Activated CD8-positive, alpha-beta T cell treated with anti-CD3 and anti-CD28 coated beads, Interleukin-2, amount 10 ng/mL, durations not matched to agents 7 days and 5 days (primary cell): ENCODE data around the gene SH3RF3. TPM values are rescaled to one million over a fixed set of nuclear protein-coding genes. Genes with fewer than 3 reads are reported as not detected.
"Not testable (repeated sequence)": the region's sequence is repeated elsewhere in the genome, so short reads cannot be mapped to it uniquely, and the experiment has no call there.

Experiments used
- ATAC-seq: fragments of 150-1000 bp; cut with Tn5 transposase; one replicate; pipeline ENCODE4 v1.10.0; 2021; ENCODE audit warnings: moderate library complexity
- CTCF ChIA-PET: fragments of 350-600 bp; sonication (Branson Sonifier 250); formaldehyde crosslinking; loops from one replicate; lab custom pipeline; 2021; ENCODE audit warnings: antibody characterized with exemption; lab: Charles Lee
- POLR2A ChIA-PET: fragments of 350-600 bp; sonication (Branson Sonifier 250); formaldehyde crosslinking; loops from one replicate; lab custom pipeline; 2021; ENCODE audit warnings: antibody characterized with exemption; lab: Charles Lee
- DNase-seq: peaks from one replicate; pipeline ENCODE4 v3.0.0-alpha.2; 2020
- H3K27ac Mint-ChIP-seq: one replicate; pipeline ENCODE4 v1.8.0; 2021; ENCODE audit warnings: mild to moderate bottlenecking, mixed read lengths
- H3K27me3 Mint-ChIP-seq: one replicate; pipeline ENCODE4 v1.8.0; 2021; ENCODE audit warnings: low read depth, mixed read lengths
- H3K36me3 Mint-ChIP-seq: one replicate; pipeline ENCODE4 v1.8.0; 2021; ENCODE audit warnings: low read depth, mixed read lengths
- H3K4me1 Mint-ChIP-seq: one replicate; pipeline ENCODE4 v1.8.0; 2021; ENCODE audit warnings: low read depth, mixed read lengths
- H3K4me3 Mint-ChIP-seq: one replicate; pipeline ENCODE4 v1.8.0; 2021; ENCODE audit warnings: mild to moderate bottlenecking, mixed read lengths
- H3K9me3 Mint-ChIP-seq: one replicate; pipeline ENCODE4 v1.8.0; 2022; ENCODE audit warnings: mixed read lengths; ENCODE audit not compliant: insufficient read depth
- total RNA-seq, 2 experiments: library from RNA; stranded (reverse); gene quantifications; one replicate each; pipeline ENCODE4 v1.2.3, GENCODE V29; 2021

Gene SH3RF3
- total RNA-seq, 2 experiments from 2014 or later: 0.10 TPM; not detected in 1

DNA sequence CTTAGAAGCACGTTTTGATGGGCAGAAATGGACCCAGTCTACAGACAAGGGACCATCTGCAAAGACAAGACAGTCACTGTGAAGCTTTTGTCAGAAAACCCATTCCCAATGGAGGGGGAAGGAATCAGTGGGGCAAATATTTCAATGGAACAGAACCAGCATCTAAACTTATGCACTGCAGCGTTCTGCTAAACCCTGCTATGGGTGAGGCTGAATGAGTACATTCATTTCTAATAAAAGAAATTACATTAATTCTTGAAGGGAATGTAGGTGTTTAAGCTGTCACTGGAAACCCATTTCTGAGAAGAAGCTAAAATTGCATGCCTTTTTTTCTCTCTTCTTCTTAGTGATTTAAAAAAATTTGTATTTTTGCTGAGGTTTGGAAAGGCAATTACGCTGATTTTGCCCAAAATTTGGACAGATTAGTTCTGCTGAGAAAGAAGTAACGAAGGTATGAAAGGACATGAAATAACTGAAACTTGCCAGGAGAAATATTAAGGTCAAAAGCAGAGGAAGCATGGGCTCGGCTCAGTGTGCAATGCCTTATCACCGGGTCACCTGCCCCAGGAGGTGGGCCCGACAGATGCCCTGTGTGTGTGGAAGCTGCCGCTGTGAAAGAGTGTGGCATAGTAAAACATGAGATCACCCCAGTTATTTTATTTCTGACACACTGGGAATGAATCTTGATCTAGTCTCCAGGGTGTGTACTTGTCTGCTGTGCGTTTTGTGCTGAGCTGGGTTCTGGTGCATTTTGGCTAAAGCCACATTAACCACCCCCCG, 24.2 kb downstream of the SH3RF3 start:
- Mint-ChIP-seq H3K4me3 (no peak overlapping the region), H3K27me3 (peaks cover 4% of the 10 kb centered on the region), H3K27ac (no peak overlapping the region), H3K9me3 (no peaks in the 10 kb centered on the region), H3K4me1 (peaks cover 10% of the 10 kb centered on the region), H3K36me3 (no peaks in the 10 kb centered on the region)
- POLR2A ChIA-PET: no interaction called here
- ATAC-seq (no peak), DNase-seq (no peak)
- CTCF ChIA-PET: no interaction called here

DNA sequence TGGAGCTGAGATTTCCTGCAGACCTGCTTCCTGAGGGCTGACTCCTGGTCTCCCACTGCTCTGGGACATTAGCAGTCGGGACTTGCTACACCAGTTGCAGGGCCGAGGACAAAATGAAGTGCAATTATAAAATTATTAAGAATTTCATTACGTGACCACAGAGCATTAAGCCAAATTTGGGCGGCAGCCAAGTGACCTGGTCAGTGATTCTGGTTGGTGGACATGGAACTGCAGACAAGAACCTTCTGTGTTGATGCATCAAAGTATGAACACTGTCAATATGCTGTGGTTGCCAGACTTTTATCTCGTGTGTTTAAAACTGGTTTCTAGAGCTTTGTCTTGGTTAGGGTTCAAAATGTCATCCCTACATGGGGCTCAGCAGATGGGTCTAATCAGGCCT, 24.8 kb downstream of the SH3RF3 start:
- Mint-ChIP-seq H3K36me3 (no peaks in the 10 kb centered on the region), H3K9me3 (no peaks in the 10 kb centered on the region), H3K4me1 (peaks cover 10% of the 10 kb centered on the region), H3K27ac (no peak overlapping the region), H3K4me3 (no peak overlapping the region), H3K27me3 (peaks cover 4% of the 10 kb centered on the region)
- DNase-seq (no peak), ATAC-seq (no peak)
- CTCF ChIA-PET: no interaction called here
- POLR2A ChIA-PET: no interaction called here

DNA sequence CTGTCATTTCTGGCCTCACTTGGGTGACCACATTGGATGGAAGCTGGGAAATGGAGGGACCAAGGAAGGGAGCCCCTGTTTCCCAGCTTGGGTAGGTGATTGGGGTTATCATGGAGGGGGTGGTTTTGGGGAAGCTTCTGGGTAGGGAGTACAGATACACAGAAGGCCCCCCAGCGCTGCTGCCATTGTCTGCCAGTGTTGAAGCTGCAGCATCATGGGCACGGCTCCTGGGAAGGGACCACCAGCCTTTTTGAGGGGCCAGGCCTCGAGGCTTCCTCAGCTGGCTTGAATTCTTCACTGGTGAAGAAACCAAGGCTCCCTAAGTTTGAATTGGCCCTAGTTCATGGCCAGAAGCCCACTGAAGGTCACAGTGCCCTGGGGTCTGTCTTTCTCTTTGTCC, 25.2 kb downstream of the SH3RF3 start:
- Mint-ChIP-seq H3K4me1 (peaks cover 10% of the 10 kb centered on the region), H3K9me3 (no peaks in the 10 kb centered on the region), H3K27ac (no peak overlapping the region), H3K4me3 (no peak overlapping the region), H3K27me3 (peaks cover 4% of the 10 kb centered on the region), H3K36me3 (no peaks in the 10 kb centered on the region)
- ATAC-seq: no peak
- ChIA-PET CTCF (no interaction called here), POLR2A (no interaction called here)
- no peak for DNase-seq

DNA sequence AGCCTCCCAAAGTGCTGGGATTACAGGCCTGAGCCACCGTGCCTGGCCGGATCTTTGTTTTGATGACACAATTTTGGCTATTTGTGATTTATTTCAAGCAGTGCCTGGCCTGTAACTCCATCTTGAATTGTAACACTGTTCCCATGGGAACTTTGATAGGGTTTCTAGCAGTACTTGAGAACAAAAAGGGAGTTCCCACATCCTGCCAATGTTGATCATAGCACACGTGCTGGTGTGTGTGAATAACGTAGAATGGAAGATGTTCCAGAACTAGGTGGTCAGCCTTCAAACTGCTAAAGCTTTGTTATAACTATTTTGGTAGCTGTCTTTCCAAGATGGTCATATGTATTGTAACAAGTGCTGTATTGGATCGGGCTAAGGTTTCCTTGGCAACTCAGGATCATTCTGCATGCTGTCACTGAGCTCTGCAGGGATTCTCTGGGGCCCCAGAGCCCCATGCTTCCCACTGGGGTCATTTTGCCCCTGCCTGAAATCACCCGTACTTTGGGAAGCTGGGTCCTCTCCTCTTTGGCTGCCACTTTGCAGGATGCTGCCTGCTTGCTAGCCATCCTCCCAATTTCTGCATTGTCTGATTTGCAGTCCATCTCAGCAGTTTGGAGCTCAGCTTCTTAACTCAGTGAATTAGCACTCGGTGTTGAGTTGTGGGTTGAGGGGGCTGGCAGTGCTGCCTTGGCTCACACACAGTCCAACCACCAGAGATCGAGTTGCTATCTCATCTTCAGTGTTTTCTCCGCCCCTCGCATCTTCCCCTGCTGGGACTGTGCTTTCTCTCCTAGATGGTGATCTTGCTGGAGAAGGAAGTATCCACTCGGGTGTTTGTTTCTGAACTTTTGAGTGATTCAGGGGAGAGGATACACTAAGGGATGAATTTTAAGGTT, 26.8 kb downstream of the SH3RF3 start:
- Mint-ChIP-seq H3K4me3 (no peak overlapping the region), H3K27ac (no peak overlapping the region), H3K4me1 (no peaks in the 10 kb centered on the region), H3K36me3 (no peaks in the 10 kb centered on the region), H3K9me3 (no peaks in the 10 kb centered on the region), H3K27me3 (no peaks in the 10 kb centered on the region)
- ChIA-PET CTCF (interaction anchor here (0.6 to 0.8 kb wide), 2 partner anchors 14 to 224 kb away, joined by 3 read pairs; no protein-coding TSS in a partner anchor), POLR2A (no interaction called here)
- no peak for DNase-seq
- ATAC-seq: no peak

DNA sequence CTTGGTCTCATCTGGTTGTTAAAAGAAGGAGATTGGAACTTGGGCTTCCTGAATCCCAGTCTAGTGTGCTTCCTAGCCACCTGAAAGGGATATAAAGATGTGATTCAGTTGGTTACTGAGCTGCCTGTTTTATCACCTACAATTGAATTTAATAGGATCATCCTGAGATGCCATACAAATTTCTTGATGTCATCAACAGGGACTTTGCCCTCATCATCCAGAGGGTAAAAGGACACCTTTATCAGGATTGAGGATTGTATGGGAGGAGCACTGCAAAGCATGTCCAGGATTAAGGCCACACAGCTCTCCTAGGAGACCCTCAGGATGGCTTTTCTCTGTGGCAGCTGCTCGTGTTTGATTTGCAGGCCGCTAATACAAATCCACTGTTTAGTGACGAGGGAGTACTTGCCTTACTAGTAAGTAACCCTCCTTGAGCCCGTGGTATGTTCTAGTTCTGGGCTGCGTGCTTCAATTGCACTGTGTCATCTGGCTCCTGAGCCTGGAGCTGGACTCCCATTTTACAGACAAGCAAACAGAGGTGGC, 28.6 kb downstream of the SH3RF3 start:
- DNase-seq (no peak), ATAC-seq (no peak)
- Mint-ChIP-seq H3K4me3 (no peak overlapping the region), H3K27ac (no peak overlapping the region), H3K36me3 (no peaks in the 10 kb centered on the region), H3K4me1 (no peaks in the 10 kb centered on the region), H3K9me3 (no peaks in the 10 kb centered on the region), H3K27me3 (no peaks in the 10 kb centered on the region)
- ChIA-PET CTCF (no interaction called here), POLR2A (no interaction called here)

DNA sequence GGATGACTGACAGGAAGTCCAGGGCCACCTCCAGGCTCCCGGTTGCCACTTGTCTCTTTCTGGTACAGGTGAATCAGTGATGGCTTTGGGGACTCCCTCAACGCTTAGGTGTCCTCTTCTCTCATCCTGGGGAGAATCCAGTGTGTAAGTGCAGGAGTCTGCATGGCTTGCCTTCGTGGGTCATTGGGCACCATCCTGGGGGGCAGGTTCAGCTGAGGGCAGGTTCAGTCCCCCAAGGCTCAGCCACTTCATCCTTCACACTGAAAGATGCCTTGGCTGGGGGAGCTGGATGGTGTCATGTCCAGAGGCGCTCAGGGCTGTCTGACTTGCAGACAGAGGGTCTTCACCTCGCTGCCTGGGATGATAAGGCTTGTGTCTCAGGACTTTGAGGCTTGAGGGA, 29.2 kb downstream of the SH3RF3 start:
- Mint-ChIP-seq H3K36me3 (no peaks in the 10 kb centered on the region), H3K27me3 (no peaks in the 10 kb centered on the region), H3K4me3 (no peak overlapping the region), H3K27ac (no peak overlapping the region), H3K9me3 (no peaks in the 10 kb centered on the region), H3K4me1 (no peaks in the 10 kb centered on the region)
- ChIA-PET CTCF (no interaction called here), POLR2A (no interaction called here)
- DNase-seq (no peak), ATAC-seq (no peak)

DNA sequence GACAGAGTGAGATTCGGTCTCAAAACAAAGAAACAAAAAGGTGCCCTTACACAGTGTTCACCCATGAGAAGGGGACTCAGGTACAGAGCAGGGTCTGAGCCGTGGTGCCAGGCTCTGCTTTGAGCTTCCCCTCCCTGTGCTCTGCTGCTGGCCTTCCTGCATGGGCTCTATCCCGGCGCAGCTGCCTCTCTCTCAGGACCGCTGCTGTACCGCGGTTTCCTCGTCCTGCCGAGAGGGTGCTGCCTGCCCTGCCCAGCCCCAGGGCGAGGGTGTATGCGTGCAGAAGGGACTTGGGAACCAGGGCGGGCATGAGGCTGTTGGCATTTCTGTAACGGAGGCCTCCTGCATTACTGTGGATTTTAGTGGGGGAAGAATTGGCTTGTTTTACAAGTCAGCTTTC, 30.1 kb downstream of the SH3RF3 start:
- no peaks in the 10 kb centered on the region for H3K9me3 Mint-ChIP-seq
- no peaks in the 10 kb centered on the region for H3K27me3 Mint-ChIP-seq
- peaks cover 2% of the 10 kb centered on the region for H3K4me1 Mint-ChIP-seq
- ChIA-PET POLR2A (no interaction called here), CTCF (no interaction called here)
- H3K4me3 Mint-ChIP-seq: no peak overlapping the region
- ATAC-seq: no peak
- DNase-seq: no peak
- no peaks in the 10 kb centered on the region for H3K36me3 Mint-ChIP-seq
- H3K27ac Mint-ChIP-seq: no peak overlapping the region

DNA sequence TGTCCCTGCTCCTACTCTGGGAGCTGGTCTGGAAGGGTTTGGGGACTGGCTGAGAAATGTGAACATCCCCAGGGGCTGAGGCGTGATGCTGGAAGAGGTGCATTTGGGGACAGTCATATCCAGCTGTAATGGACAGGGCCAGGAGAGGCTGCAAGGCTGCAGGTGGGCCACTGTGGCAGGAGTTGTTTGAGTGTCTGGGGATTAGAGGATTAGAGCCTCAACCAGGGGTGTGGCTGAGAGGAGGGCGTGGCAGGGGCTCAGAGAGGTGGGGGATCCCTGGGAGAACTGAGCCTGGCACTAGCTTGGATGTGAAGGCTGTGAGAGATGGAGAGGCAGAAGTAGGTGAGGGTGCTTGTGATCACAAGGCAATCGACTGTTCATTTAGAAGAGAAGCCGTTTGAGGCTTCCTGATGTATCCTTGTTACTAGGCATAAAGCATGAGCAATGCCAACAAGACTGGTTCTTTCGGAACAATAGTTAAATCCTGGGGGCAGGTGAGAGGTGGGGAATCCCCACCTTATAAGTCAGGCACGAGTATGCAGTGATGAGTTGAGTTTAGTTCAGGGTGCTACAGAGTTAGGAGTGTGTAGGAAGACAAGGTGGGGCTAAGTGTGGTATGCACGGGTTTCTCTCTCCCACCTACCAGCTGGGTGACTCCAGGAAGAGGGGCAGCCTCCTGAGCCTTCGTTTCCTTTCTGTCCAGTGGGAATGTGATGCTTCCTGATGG, 31.9 kb downstream of the SH3RF3 start:
- H3K4me1 Mint-ChIP-seq: peaks cover 4% of the 10 kb centered on the region
- POLR2A ChIA-PET: no interaction called here
- ATAC-seq (no peak), DNase-seq (no peak)
- H3K4me3 Mint-ChIP-seq: no peak overlapping the region
- H3K36me3 Mint-ChIP-seq: no peaks in the 10 kb centered on the region
- CTCF ChIA-PET: no interaction called here
- no peaks in the 10 kb centered on the region for H3K27me3 Mint-ChIP-seq
- H3K9me3 Mint-ChIP-seq: no peaks in the 10 kb centered on the region
- no peak overlapping the region for H3K27ac Mint-ChIP-seq

DNA sequence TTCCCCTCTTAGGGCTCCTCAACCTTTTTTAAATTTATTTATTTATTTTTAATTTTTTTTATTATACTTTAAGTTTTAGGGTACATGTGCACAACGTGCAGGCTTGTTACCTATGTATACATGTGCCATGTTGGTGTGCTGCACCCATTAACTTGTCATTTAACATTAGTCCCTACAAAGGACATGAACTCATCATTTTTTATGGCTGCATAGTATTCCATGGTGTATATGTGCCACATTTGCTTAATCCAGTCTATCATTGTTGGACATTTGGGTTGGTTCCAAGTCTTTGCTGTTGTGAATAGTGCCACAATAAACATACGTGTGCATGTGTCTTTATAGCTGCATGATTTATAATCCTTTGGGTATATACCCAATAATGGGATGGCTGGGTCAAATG, 33.4 kb downstream of the SH3RF3 start:
- H3K4me3 Mint-ChIP-seq, H3K27ac Mint-ChIP-seq, CTCF ChIA-PET, H3K27me3 Mint-ChIP-seq, POLR2A ChIA-PET, H3K36me3 Mint-ChIP-seq, ATAC-seq, H3K9me3 Mint-ChIP-seq, DNase-seq, H3K4me1 Mint-ChIP-seq: not testable (repeated sequence)

DNA sequence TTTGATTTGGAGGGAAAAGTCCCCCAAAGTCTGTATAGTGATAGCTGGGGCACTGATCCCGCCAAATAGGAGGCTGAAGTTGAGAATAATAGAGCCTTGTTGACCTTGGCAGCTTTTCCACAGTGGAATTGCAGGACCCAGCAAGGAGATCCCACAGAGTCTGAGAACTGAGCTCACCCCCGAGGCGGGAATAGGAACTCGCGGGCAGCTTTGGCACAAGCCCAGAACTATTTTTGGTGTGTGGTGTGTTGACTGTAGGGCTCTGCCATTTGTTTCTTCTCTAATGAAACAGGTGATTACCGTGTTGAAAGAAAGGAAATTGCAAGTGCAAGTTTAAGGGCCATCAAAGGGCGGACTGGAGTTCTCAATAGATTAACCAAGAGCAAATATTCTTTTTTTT, 34.0 kb downstream of the SH3RF3 start:
- Mint-ChIP-seq H3K4me1 (peaks cover 4% of the 10 kb centered on the region), H3K27me3 (no peaks in the 10 kb centered on the region), H3K4me3 (no peak overlapping the region), H3K27ac (no peak overlapping the region), H3K9me3 (no peaks in the 10 kb centered on the region), H3K36me3 (no peaks in the 10 kb centered on the region)
- DNase-seq: no peak
- ChIA-PET CTCF (no interaction called here), POLR2A (no interaction called here)
- no peak for ATAC-seq

DNA sequence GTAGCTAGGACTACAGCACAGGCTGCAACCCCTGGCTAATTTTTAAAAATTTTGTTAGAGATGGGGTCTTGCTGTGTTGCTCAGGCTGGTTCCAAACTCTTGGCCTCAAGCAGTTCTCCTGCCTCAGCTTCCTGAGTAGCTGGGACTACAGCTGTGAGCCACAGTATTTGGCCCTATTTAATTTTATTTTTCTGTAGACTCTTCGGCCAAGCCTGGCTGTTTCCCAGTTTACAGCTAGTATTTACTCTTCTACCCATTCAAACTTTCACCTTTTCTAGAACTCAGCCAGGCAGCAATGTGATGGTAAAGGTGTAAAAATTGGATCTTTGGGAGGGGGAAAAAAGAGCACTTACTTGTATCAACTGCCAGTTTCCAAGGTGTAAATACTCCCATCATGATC, 35.3 kb downstream of the SH3RF3 start:
- H3K27me3 Mint-ChIP-seq: no peaks in the 10 kb centered on the region
- no peaks in the 10 kb centered on the region for H3K9me3 Mint-ChIP-seq
- no peak for ATAC-seq
- no peak overlapping the region for H3K27ac Mint-ChIP-seq
- peaks cover 4% of the 10 kb centered on the region for H3K4me1 Mint-ChIP-seq
- no peak for DNase-seq
- ChIA-PET POLR2A (no interaction called here), CTCF (no interaction called here)
- no peak overlapping the region for H3K4me3 Mint-ChIP-seq
- no peaks in the 10 kb centered on the region for H3K36me3 Mint-ChIP-seq
